Cardiac septum (tissue), 1 donor: ENCODE results near the gene AP2A2. TPM values are rescaled to one million over a fixed set of nuclear protein-coding genes. Genes with fewer than 3 reads are reported as not detected.
"Not testable (repeated sequence)": the region's sequence is repeated elsewhere in the genome, so short reads cannot be mapped to it uniquely, and the experiment has no call there.

ENCODE experiments used
- DNase-seq: peaks from one replicate; pipeline ENCODE4 v3.0.0-alpha.2; 2020; ENCODE audit warnings: low spot score
- intact Hi-C: fragments of 100-400 bp; cut with DNase I; formaldehyde crosslinking; loops from one replicate; pipeline ENCODE4 v1.14.0; 2022
- total RNA-seq: library from RNA; stranded (reverse); fragmentation: NEBNext Ultra II Directional; extraction: Animal tissue kit (Norgen Biotek cat#: 25700); gene quantifications from one replicate; pipeline ENCODE4 v1.2.1, GENCODE V29; 2021
- donor health status: DM: no; HTN: no; CAD: no.

The AP2A2 gene
- total RNA-seq, 1 donor from 2014 or later: 40.3 TPM

GRCh38 chr11:967995-968751 lies 42.5 kb downstream of the AP2A2 start:
- intact Hi-C loops: no loop called here
- DNase-seq: no peak

GRCh38 chr11:968822-969221 lies 43.2 kb downstream of the AP2A2 start:
- intact Hi-C loops: no loop called here
- no peak for DNase-seq

- intact Hi-C loops: no loop called here
- DNase-seq: no peak
Observed at GRCh38 chr11:969651-970205, 44.1 kb downstream of the AP2A2 start.

- no peak for DNase-seq
- intact Hi-C loops: no loop called here
Observed at GRCh38 chr11:970319-970871, 44.7 kb downstream of the AP2A2 start.

- intact Hi-C loops: no loop called here
- DNase-seq: no peak
Observed at GRCh38 chr11:971092-971690, 45.5 kb downstream of the AP2A2 start.

- no peak for DNase-seq
- intact Hi-C loops: no loop called here
Observed at GRCh38 chr11:971731-972365, 46.2 kb downstream of the AP2A2 start.

- no peak for DNase-seq
- intact Hi-C loops: no loop called here
Observed at GRCh38 chr11:972523-973211, 47.0 kb downstream of the AP2A2 start.

- DNase-seq: no peak
- intact Hi-C loops: no loop called here
Observed at GRCh38 chr11:973237-973636, 47.6 kb downstream of the AP2A2 start.

- intact Hi-C loops, DNase-seq: not testable (repeated sequence)
Observed at GRCh38 chr11:975376-975775, 49.7 kb downstream of the AP2A2 start.

- no peak for DNase-seq
- intact Hi-C loops: no loop called here
Observed at GRCh38 chr11:975827-976226, 50.2 kb downstream of the AP2A2 start.

GRCh38 chr11:976431-977160 lies 50.9 kb downstream of the AP2A2 start:
- intact Hi-C loops: no loop called here
- DNase-seq: no peak

- DNase-seq: no peak
- intact Hi-C loops: no loop called here
Observed at GRCh38 chr11:977830-978720, 52.4 kb downstream of the AP2A2 start.

GRCh38 chr11:978781-979180 lies 53.1 kb downstream of the AP2A2 start:
- intact Hi-C loops: no loop called here
- DNase-seq: no peak

- no peak for DNase-seq
- intact Hi-C loops: no loop called here
Observed at GRCh38 chr11:980438-981357, 55.0 kb downstream of the AP2A2 start.

- intact Hi-C loops: no loop called here
- DNase-seq: no peak
Observed at GRCh38 chr11:981764-982163, 56.1 kb downstream of the AP2A2 start.

GRCh38 chr11:984546-984945 lies 58.9 kb downstream of the AP2A2 start:
- intact Hi-C loops: no loop called here
- no peak for DNase-seq

- no peak for DNase-seq
- intact Hi-C loops: no loop called here
Observed at GRCh38 chr11:985406-985805, 59.7 kb downstream of the AP2A2 start.
